ENCODE results near the gene RARA.

The RARA gene

DNA sequence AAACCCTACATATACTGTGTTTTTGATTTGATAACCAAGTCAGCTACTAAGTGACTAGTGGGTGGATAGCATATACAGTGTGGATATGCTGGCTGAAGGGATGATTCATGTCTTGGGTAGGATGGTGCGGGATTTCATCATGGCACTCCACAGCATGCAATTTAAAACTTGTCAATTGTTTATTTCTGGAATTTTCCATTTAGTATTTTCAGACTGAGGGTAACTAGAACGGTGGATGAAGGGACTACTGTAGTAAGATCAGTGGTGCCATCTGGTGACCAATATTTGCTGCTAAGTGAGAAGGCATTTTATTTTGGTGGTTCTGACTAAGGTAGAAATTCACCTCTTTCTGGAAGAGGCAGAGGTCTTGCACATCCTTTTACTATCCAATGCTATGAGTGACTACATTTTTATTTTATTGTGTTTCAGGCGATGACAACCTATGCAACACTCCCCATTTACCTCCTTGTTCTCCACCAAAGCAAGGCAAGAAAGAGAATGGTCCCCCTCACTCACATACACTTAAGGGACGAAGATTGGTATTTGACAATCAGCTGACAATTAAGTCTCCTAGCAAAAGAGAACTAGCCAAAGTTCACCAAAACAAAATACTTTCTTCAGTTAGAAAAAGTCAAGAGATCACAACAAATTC lies 18.2 kb upstream of the RARA start:
- DNase-seq: peak; percentile 32
- H3K4me3 ChIP-seq (ENCODE audit: low read depth in 1 of 2, low read length in 2 of 2): peak overlapping the region in 1 of 2 experiments; percentile 21; a peak in 1 of 4 replicates
- peaks cover 62% of the 10 kb centered on the region for H3K79me2 ChIP-seq (ENCODE audit: insufficient read depth, low read length)
- H4K20me1 ChIP-seq (ENCODE audit: insufficient read depth, low read length): peaks cover 30% of the 10 kb centered on the region; the same call in 1 of the 2 replicates
- TF ChIP-seq, protein P1, sequence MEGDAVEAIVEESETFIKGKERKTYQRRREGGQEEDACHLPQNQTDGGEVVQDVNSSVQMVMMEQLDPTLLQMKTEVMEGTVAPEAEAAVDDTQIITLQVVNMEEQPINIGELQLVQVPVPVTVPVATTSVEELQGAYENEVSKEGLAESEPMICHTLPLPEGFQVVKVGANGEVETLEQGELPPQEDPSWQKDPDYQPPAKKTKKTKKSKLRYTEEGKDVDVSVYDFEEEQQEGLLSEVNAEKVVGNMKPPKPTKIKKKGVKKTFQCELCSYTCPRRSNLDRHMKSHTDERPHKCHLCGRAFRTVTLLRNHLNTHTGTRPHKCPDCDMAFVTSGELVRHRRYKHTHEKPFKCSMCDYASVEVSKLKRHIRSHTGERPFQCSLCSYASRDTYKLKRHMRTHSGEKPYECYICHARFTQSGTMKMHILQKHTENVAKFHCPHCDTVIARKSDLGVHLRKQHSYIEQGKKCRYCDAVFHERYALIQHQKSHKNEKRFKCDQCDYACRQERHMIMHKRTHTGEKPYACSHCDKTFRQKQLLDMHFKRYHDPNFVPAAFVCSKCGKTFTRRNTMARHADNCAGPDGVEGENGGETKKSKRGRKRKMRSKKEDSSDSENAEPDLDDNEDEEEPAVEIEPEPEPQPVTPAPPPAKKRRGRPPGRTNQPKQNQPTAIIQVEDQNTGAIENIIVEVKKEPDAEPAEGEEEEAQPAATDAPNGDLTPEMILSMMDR (IDR thresholded peaks at IDR 0.05; ENCODE audit: borderline replicate concordance, extremely low read depth, low read length, poor library complexity, severe bottlenecking): peak; percentile 64
- TF ChIP-seq EZH2 (IDR thresholded peaks at IDR 0.05; ENCODE audit: borderline replicate concordance, low read depth, low read length, severe bottlenecking): no peak
- H3K9ac ChIP-seq (ENCODE audit: low read depth, low read length): peak overlapping the region; percentile 1; the same call in 1 of the 2 replicates
- ATAC-seq (ENCODE audit: insufficient read depth, low read depth): no peak
- H3K36me3 ChIP-seq (ENCODE audit: insufficient read depth, low read length): peaks cover 70% of the 10 kb centered on the region
- peaks cover 57% of the 10 kb centered on the region for H3K4me1 ChIP-seq (ENCODE audit: insufficient read depth, low read length)
- peak overlapping the region; percentile 79 for H3K4me2 ChIP-seq (ENCODE audit: insufficient read depth, low read length)
- H3K9me3 ChIP-seq (ENCODE audit: insufficient read depth, low read length, severe bottlenecking): no peaks in the 10 kb centered on the region
- H3K27ac ChIP-seq (ENCODE audit: low read length): no peak overlapping the region
- H3K27me3 ChIP-seq (ENCODE audit: insufficient read depth, low read length, poor library complexity): no peaks in the 10 kb centered on the region
- H2AFZ ChIP-seq (ENCODE audit: low read depth, low read length): no peak overlapping the region

DNA sequence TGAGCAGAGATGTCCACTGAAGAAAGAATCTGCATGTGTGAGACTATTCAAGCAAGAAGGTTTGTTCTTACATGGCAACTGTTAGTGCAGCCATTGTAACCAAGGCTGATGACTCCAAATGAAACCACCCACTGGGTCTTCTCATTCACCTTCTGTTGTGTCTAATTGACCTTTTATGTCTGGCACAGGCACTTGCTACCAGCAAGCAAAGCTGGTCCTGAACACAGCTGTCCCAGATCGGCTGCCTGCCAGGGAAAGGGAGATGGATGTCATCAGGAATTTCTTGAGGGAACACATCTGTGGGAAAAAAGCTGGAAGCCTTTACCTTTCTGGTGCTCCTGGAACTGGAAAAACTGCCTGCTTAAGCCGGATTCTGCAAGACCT lies 17.7 kb upstream of the RARA start:
- H4K20me1 ChIP-seq (ENCODE audit: insufficient read depth, low read length): peaks cover 32% of the 10 kb centered on the region; the same call in 1 of the 2 replicates
- no peak overlapping the region for H2AFZ ChIP-seq (ENCODE audit: low read depth, low read length)
- DNase-seq (no peak), ATAC-seq (ENCODE audit: insufficient read depth, low read depth) (no peak)
- no peaks in the 10 kb centered on the region for H3K27me3 ChIP-seq (ENCODE audit: insufficient read depth, low read length, poor library complexity)
- no peak overlapping the region for H3K27ac ChIP-seq (ENCODE audit: low read length)
- peak overlapping the region in 1 of 2 experiments; percentile 7; a peak in 1 of 4 replicates for H3K4me3 ChIP-seq (ENCODE audit: low read depth in 1 of 2, low read length in 2 of 2)
- H3K79me2 ChIP-seq (ENCODE audit: insufficient read depth, low read length): peaks cover 67% of the 10 kb centered on the region
- H3K9me3 ChIP-seq (ENCODE audit: insufficient read depth, low read length, severe bottlenecking): no peaks in the 10 kb centered on the region
- peaks cover 57% of the 10 kb centered on the region for H3K4me1 ChIP-seq (ENCODE audit: insufficient read depth, low read length)
- peak overlapping the region; percentile 79; the same call in 1 of the 2 replicates for H3K4me2 ChIP-seq (ENCODE audit: insufficient read depth, low read length)
- H3K9ac ChIP-seq (ENCODE audit: low read depth, low read length): peak overlapping the region; percentile 1; the same call in 1 of the 2 replicates
- H3K36me3 ChIP-seq (ENCODE audit: insufficient read depth, low read length): peaks cover 75% of the 10 kb centered on the region
- no peak for TF ChIP-seq EZH2 (IDR thresholded peaks at IDR 0.05; ENCODE audit: borderline replicate concordance, low read depth, low read length, severe bottlenecking)
- TF ChIP-seq, protein P1 (IDR thresholded peaks at IDR 0.05; ENCODE audit: borderline replicate concordance, extremely low read depth, low read length, poor library complexity, severe bottlenecking): no peak

DNA sequence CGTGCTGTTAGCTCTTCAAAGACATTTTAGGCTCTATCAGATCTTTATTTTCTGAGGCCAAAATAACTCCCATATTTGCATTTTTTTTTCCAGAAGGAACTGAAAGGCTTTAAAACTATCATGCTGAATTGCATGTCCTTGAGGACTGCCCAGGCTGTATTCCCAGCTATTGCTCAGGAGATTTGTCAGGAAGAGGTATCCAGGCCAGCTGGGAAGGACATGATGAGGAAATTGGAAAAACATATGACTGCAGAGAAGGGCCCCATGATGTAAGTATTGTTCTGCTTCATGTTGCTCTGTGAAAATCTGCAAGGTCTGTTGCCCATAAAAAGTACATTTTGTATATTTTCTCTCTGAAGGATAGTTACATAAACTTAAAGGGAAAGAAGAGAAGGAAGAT lies 15.6 kb upstream of the RARA start:
- Histone ChIP-seq H3K27ac (ENCODE audit: low read length) (no peak overlapping the region), H3K9ac (ENCODE audit: low read depth, low read length) (no peak overlapping the region), H3K4me3 (ENCODE audit: low read depth in 1 of 2, low read length in 2 of 2) (no peak overlapping the region), H2AFZ (ENCODE audit: low read depth, low read length) (no peak overlapping the region), H3K36me3 (ENCODE audit: insufficient read depth, low read length) (peaks cover 96% of the 10 kb centered on the region), H3K79me2 (ENCODE audit: insufficient read depth, low read length) (peaks cover 72% of the 10 kb centered on the region), H3K4me1 (ENCODE audit: insufficient read depth, low read length) (peaks cover 47% of the 10 kb centered on the region), H4K20me1 (ENCODE audit: insufficient read depth, low read length) (peaks cover 39% of the 10 kb centered on the region; the same call in 1 of the 2 replicates), H3K9me3 (ENCODE audit: insufficient read depth, low read length, severe bottlenecking) (no peaks in the 10 kb centered on the region), H3K27me3 (ENCODE audit: insufficient read depth, low read length, poor library complexity) (no peaks in the 10 kb centered on the region), H3K4me2 (ENCODE audit: insufficient read depth, low read length) (peak overlapping the region; percentile 22; the same call in 1 of the 2 replicates)
- no peak for DNase-seq
- TF ChIP-seq EZH2 (IDR thresholded peaks at IDR 0.05; ENCODE audit: borderline replicate concordance, low read depth, low read length, severe bottlenecking): no peak
- TF ChIP-seq, protein P1 (IDR thresholded peaks at IDR 0.05; ENCODE audit: borderline replicate concordance, extremely low read depth, low read length, poor library complexity, severe bottlenecking): no peak
- ATAC-seq (ENCODE audit: insufficient read depth, low read depth): no peak
